GM12801 (cell line): ENCODE measurements around the gene FRAT1.

Experiments used
- CTCF ChIP-seq: IDR thresholded peaks from one replicate; pipeline ENCODE4 v1.5.1; 2011; ENCODE audit warnings: control low read depth; ENCODE audit not compliant: insufficient read length; ENCODE audit errors: extremely low read depth

Gene FRAT1

GRCh38 chr10:97358349-97358748 lies 39.3 kb downstream of the FRAT1 start:
- TF ChIP-seq CTCF = no peak

- no peak for TF ChIP-seq CTCF
These were observed 39.7 kb downstream of the FRAT1 start for GRCh38 chr10:97358781-97359180.

- no peak for TF ChIP-seq CTCF
These were observed 41.9 kb downstream of the FRAT1 start for GRCh38 chr10:97360705-97361536.

GRCh38 chr10:97361537-97361901 lies 42.4 kb downstream of the FRAT1 start:
- TF ChIP-seq CTCF = no peak

- no peak for TF ChIP-seq CTCF
These were observed 43.4 kb downstream of the FRAT1 start for GRCh38 chr10:97362310-97363033.

- no peak for TF ChIP-seq CTCF
These were observed 44.0 kb downstream of the FRAT1 start for GRCh38 chr10:97363071-97363470.

GRCh38 chr10:97365761-97366351 lies 46.8 kb downstream of the FRAT1 start:
- no peak for TF ChIP-seq CTCF
